K562 (cell line): ENCODE results near the gene FFAR1. TPM values are rescaled to one million over a fixed set of nuclear protein-coding genes. Genes with fewer than 3 reads are reported as not detected.

Source experiments
- ATAC-seq: fragments of 200-7000 bp; cut with Tn5 transposase; 3 replicates; pipeline ENCODE4 v1.9.1; 2020; ENCODE audit warnings: moderate library complexity
- BruUV-seq: library from RNA; stranded (reverse); fragments of 400-500 nt; replicated peaks from 2 replicates; lab custom pipeline; 2021; lab: Mats Ljungman, UMichigan
- CTCF ChIA-PET: fragments of 300-600 bp; formaldehyde crosslinking; extraction: SDS; loops from one replicate; lab custom pipeline; 2021; ENCODE audit warnings: low intra/inter-chr PET ratio; lab: Yijun Ruan, JAX
- POLR2A ChIA-PET: fragments of 300-600, 350-650 bp; sonication (Branson Sonifier 250); formaldehyde crosslinking; extraction: SDS; loops from one replicate; lab custom pipeline; 2021; ENCODE audit warnings: antibody characterized with exemption, inconsistent platforms; lab: Yijun Ruan, JAX
- DNase-seq, 4 experiments: peaks; one replicate each; pipeline versions ENCODE4 v3.0.0 to v3.0.0-alpha.2; 2011 to 2018; ENCODE audit warnings: low spot score in 3 of 4, mixed read lengths in 3 of 4; ENCODE audit errors: extremely low read depth in 1 of 4
- FAIRE-seq: peaks from 2 replicates; lab custom pipeline; 2011; peaks lifted over from hg19 to GRCh38; lab: Jason Lieb, UNC
- H2AFZ ChIP-seq: 2 replicates; pipeline ENCODE4 v1.6.0; 2011; ENCODE audit warnings: low read depth, low read length, control low read depth, inconsistent platforms
- H3K27ac ChIP-seq: fragments of 200-600 bp; 3 replicates; pipeline ENCODE4 v1.8.0; 2011; ENCODE audit warnings: low read depth, mild to moderate bottlenecking, control low read depth, inconsistent platforms, low read length, moderate library complexity, mixed read lengths; ENCODE audit errors: extremely low read depth
- H3K27me3 ChIP-seq, 2 experiments: fragments of 300-600 bp in 1 of 2; 2 replicates in 1 of 2; 3 replicates in 1 of 2; pipeline versions ENCODE4 v1.6.0 to v1.8.0; 2011; ENCODE audit warnings: inconsistent platforms in 2 of 2, low read length in 2 of 2, mild to moderate bottlenecking in 1 of 2, mixed read lengths in 1 of 2, moderate library complexity in 1 of 2; ENCODE audit not compliant: control insufficient read depth in 2 of 2, insufficient read depth in 2 of 2
- H3K36me3 ChIP-seq: fragments of 300-600 bp; 3 replicates; pipeline ENCODE4 v1.8.0; 2011; ENCODE audit warnings: mild to moderate bottlenecking, low read length, inconsistent platforms; ENCODE audit not compliant: control insufficient read depth, insufficient read depth
- H3K4me1 ChIP-seq, 2 experiments: fragments of 200-600 bp in 1 of 2; replicated peaks in 1 of 2; 2 replicates in 1 of 2; 3 replicates in 1 of 2; pipeline versions ENCODE4 v1.5.1 to v1.8.0; 2011; ENCODE audit warnings: inconsistent platforms in 2 of 2, low read length in 2 of 2, mild to moderate bottlenecking in 1 of 2, mixed read lengths in 1 of 2, moderate library complexity in 1 of 2; ENCODE audit not compliant: control insufficient read depth in 2 of 2, insufficient read depth in 2 of 2
- H3K4me2 ChIP-seq: 2 replicates; pipeline ENCODE4 v1.6.1; 2011; ENCODE audit warnings: low read length, control low read depth, inconsistent platforms, mixed read lengths; ENCODE audit not compliant: insufficient read depth
- H3K4me3 ChIP-seq: fragments of 200-600 bp; sonication (generic), shearing (Covaris generic); 2 replicates; pipeline ENCODE4 v1.5.1; 2016; ENCODE audit warnings: control low read depth, inconsistent platforms
- H3K79me2 ChIP-seq: fragments of 200-600 bp; 3 replicates; pipeline ENCODE4 v1.8.0; 2011; ENCODE audit warnings: low read length, inconsistent platforms; ENCODE audit not compliant: control insufficient read depth, insufficient read depth
- H3K9ac ChIP-seq, 2 experiments: 2 replicates each; pipeline versions ENCODE4 v1.6.0 to v1.6.1; 2011; ENCODE audit warnings: low read depth in 2 of 2, low read length in 2 of 2, control low read depth in 1 of 2, inconsistent platforms in 1 of 2, mild to moderate bottlenecking in 1 of 2, mixed read lengths in 1 of 2; ENCODE audit not compliant: insufficient read depth in 1 of 2
- H3K9me1 ChIP-seq: one replicate; pipeline ENCODE4 v1.6.0; 2011; ENCODE audit warnings: inconsistent platforms, mild to moderate bottlenecking, low read length, moderate library complexity; ENCODE audit not compliant: control insufficient read depth, insufficient read depth
- H3K9me3 ChIP-seq: replicated peaks from 2 replicates; pipeline ENCODE4 v1.5.1; 2011; ENCODE audit warnings: low read depth, low read length, inconsistent platforms; ENCODE audit not compliant: control insufficient read depth, insufficient read depth
- H4K20me1 ChIP-seq: replicated peaks from 2 replicates; pipeline ENCODE4 v1.6.1; 2011; ENCODE audit warnings: low read length, inconsistent platforms, mixed read lengths; ENCODE audit not compliant: control insufficient read depth, insufficient read depth
- C11orf30 ChIP-seq: fragments of 450-650 bp; IDR thresholded peaks from 2 replicates; pipeline ENCODE4 v1.6.1; 2016; ENCODE audit warnings: low read depth, mild to moderate bottlenecking
- MAFF ChIP-seq: IDR thresholded peaks from 2 replicates; pipeline ENCODE4 v1.6.1; 2012; ENCODE audit warnings: low read length, improper control_type of control experiment
- MAFG ChIP-seq: fragments of 450-650 bp; conservative IDR thresholded peaks from 2 replicates; pipeline ENCODE4 v1.6.1; 2016; ENCODE audit warnings: missing genetic modification characterization, missing compliant biosample characterization
- PATZ1 ChIP-seq: fragments of 250-450 bp; sonication (Bioruptor Pico); IDR thresholded peaks from 2 replicates; pipeline ENCODE4 v1.5.0; 2020; ENCODE audit warnings: mild to moderate bottlenecking, borderline replicate concordance
- PRPF4 ChIP-seq: fragments of 200-400 bp; formaldehyde crosslinking; IDR thresholded peaks from one replicate; pipeline ENCODE4 v1.6.1; 2017; ENCODE audit warnings: low read length, low read depth, mild to moderate bottlenecking; ENCODE audit not compliant: insufficient read depth, poor library complexity, severe bottlenecking
- SAFB ChIP-seq: fragments of 200-400 bp; formaldehyde crosslinking; IDR thresholded peaks from 2 replicates; pipeline ENCODE4 v1.6.1; 2017; ENCODE audit warnings: low read depth, low read length, borderline replicate concordance
- SMAD3 ChIP-seq: fragments of 450-650 bp; formaldehyde crosslinking; conservative IDR thresholded peaks from 2 replicates; pipeline ENCODE4 v1.4.0; 2020; ENCODE audit warnings: mild to moderate bottlenecking
- TAF7 ChIP-seq: fragments of 450-650 bp; IDR thresholded peaks from 2 replicates; pipeline ENCODE4 v1.6.1; 2016; ENCODE audit warnings: missing genetic modification characterization, missing compliant biosample characterization
- WHSC1 ChIP-seq: IDR thresholded peaks from one replicate; pipeline ENCODE4 v1.6.1; 2012; ENCODE audit warnings: low read length, control low read depth, inconsistent platforms
- ZNF316 ChIP-seq: fragments of 450-650 bp; IDR thresholded peaks from 2 replicates; pipeline ENCODE4 v1.6.1; 2016
- ZNF354B ChIP-seq: fragments of 250-450 bp; sonication (Bioruptor Pico); IDR thresholded peaks from 2 replicates; pipeline ENCODE4 v1.4.0; 2020
- ZNF75A ChIP-seq: fragments of 450-650 bp; formaldehyde crosslinking; IDR thresholded peaks from 2 replicates; pipeline ENCODE4 v1.4.0; 2020; ENCODE audit warnings: mild to moderate bottlenecking
- WGBS: fragments of 100-300 bp; shearing (Covaris generic); methylation state at CpG from one replicate; pipeline ENCODE4 v1.1.6; 2016; ENCODE audit warnings: low coverage, mixed read lengths; ENCODE audit not compliant: insufficient coverage; ENCODE audit errors: missing lambda C conversion rate; 5-methylcytosine and 5-hydroxymethylcytosine counted together
- in situ Hi-C: fragments of 300-500 bp; cut with MboI; formaldehyde crosslinking; loops from 4 replicates; pipeline ENCODE4 v1.15.0; 2018; ENCODE audit warnings: inconsistent platforms, mixed read lengths
- intact Hi-C: fragments of 100-400 bp; cut with micrococcal nuclease; formaldehyde crosslinking; loops from 2 replicates; pipeline ENCODE4 v1.14.2; 2022
- polyA plus RNA-seq, 8 experiments: library from polyadenylated mRNA; depleted of rRNA in 4 of 8; stranded (reverse) in 5 of 8; unstranded in 3 of 8; fragments of >200 nt; fragmentation: Nextera tagmentation in 2 of 8; fragmentation: Illumina TruSeq in 1 of 8; extraction: Ambion mirVana in 2 of 8; extraction: Trizol in 1 of 8; gene quantifications; 2 replicates each; pipeline versions ENCODE4 v1.2.1 to v1.2.3, GENCODE V29; 2011 to 2014; ENCODE audit warnings: inconsistent platforms in 1 of 8, missing spikeins in 1 of 8
- total RNA-seq, 7 experiments: library from RNA; depleted of rRNA in 6 of 7; stranded (reverse); fragments of >200 nt in 6 of 7; fragmentation: Illumina TruSeq in 2 of 7; extraction: Trizol in 2 of 7; gene quantifications; 2 replicates each; pipeline versions ENCODE4 v1.2.1 to v1.2.3, GENCODE V29; 2011 to 2021; ENCODE audit warnings: low replicate concordance in 1 of 7
- TF ChIP-seq, protein P1 (sequence below): fragments of 450-650 bp; IDR thresholded peaks from 2 replicates; pipeline ENCODE4 v1.6.1; 2016; ENCODE audit warnings: borderline replicate concordance
- TF ChIP-seq, protein P2 (sequence below): fragments of 450-650 bp; formaldehyde crosslinking; IDR thresholded peaks from 2 replicates; pipeline ENCODE4 v1.4.0; 2020; ENCODE audit warnings: mild to moderate bottlenecking, moderate library complexity

FFAR1 gene
- total and polyA plus RNA-seq, 9 of the 15 experiments (the other 6 are each of a cell fraction or from before 2014, with no cell fraction given) = not detected

DNA sequence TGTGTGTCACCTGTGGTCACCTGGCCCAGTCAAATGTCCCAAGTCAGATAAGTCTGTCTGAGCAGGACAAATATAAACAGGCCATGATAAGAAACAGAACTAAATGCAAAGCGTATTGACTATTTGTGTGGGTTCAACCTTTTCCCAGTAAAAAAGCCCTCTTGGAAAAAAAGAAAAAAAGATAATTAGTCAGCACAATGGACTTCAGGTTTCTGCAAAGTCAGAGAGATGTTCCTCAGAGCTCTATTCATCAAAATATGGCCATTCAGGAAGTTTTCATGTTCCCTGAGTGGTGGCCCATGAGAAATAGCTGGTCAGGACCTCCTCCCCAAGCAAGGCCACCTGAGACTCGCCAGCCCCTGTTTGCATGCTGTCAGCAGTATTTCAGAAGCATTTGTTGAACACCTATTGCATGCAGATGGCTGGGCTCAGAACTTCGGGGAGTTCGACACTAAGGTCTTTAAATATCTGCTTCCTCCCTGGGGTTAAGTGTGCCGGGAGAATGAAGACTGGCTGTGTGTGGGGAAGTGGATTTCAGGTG, 13.2 kb downstream of the FFAR1 start:
- Histone ChIP-seq H3K9me1 (no peaks in the 10 kb centered on the region), H3K9me3 (no peaks in the 10 kb centered on the region), H3K27me3 (peaks cover 23 to 53% of the 10 kb centered on the region in 2 experiments), H3K79me2 (no peaks in the 10 kb centered on the region), H3K9ac (no peak overlapping the region), H3K4me1 (peaks cover 0 to 2% of the 10 kb centered on the region in 2 experiments; a peak in 1 of 5 replicates), H4K20me1 (no peaks in the 10 kb centered on the region), H3K4me2 (no peak overlapping the region), H3K27ac (no peak overlapping the region), H3K36me3 (no peaks in the 10 kb centered on the region), H3K4me3 (no peak overlapping the region), H2AFZ (no peak overlapping the region)
- DNase-seq (no peak), ATAC-seq (no peak), FAIRE-seq (no peak)
- intact Hi-C loops (no loop called here), in situ Hi-C loops (no loop called here)
- no TSS peak for BruUV-seq
- CTCF ChIA-PET = no interaction called here
- TF ChIP-seq PRPF4 (no peak), ZNF316 (peak; percentile 84), TAF7 (tag) (no peak), WHSC1 (no peak), SAFB (no peak), C11orf30 (peak; percentile 78), MAFG (peak; percentile 79), ZNF75A (CRISPR knock-in tag) (no peak), PATZ1 (CRISPR knock-in tag) (no peak), MAFF (peak; percentile 42; the same call in 1 of the 2 replicates), SMAD3 (CRISPR knock-in tag) (no peak), ZNF354B (CRISPR knock-in tag) (no peak)
- TF ChIP-seq, protein P1, sequence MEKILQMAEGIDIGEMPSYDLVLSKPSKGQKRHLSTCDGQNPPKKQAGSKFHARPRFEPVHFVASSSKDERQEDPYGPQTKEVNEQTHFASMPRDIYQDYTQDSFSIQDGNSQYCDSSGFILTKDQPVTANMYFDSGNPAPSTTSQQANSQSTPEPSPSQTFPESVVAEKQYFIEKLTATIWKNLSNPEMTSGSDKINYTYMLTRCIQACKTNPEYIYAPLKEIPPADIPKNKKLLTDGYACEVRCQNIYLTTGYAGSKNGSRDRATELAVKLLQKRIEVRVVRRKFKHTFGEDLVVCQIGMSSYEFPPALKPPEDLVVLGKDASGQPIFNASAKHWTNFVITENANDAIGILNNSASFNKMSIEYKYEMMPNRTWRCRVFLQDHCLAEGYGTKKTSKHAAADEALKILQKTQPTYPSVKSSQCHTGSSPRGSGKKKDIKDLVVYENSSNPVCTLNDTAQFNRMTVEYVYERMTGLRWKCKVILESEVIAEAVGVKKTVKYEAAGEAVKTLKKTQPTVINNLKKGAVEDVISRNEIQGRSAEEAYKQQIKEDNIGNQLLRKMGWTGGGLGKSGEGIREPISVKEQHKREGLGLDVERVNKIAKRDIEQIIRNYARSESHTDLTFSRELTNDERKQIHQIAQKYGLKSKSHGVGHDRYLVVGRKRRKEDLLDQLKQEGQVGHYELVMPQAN = no peak
- TF ChIP-seq, protein P2, sequence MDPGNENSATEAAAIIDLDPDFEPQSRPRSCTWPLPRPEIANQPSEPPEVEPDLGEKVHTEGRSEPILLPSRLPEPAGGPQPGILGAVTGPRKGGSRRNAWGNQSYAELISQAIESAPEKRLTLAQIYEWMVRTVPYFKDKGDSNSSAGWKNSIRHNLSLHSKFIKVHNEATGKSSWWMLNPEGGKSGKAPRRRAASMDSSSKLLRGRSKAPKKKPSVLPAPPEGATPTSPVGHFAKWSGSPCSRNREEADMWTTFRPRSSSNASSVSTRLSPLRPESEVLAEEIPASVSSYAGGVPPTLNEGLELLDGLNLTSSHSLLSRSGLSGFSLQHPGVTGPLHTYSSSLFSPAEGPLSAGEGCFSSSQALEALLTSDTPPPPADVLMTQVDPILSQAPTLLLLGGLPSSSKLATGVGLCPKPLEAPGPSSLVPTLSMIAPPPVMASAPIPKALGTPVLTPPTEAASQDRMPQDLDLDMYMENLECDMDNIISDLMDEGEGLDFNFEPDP (CRISPR knock-in tag) = no peak
- WGBS = 2% methylated on average over 5 of the region's 5 CpGs
- POLR2A ChIA-PET = interaction anchor here (0.6 to 1.6 kb wide), 3 partner anchors 16 to 644 kb away, joined by 3 read pairs; no protein-coding TSS in a partner anchor
